Measurements from ENCODE around the gene TPCN1. TPM values are rescaled to one million over a fixed set of nuclear protein-coding genes. Genes with fewer than 3 reads are reported as not detected.

Gene TPCN1
- polyA plus RNA-seq, 3 donors = 31.2 to 50.5 (median 34.4) TPM

DNA sequence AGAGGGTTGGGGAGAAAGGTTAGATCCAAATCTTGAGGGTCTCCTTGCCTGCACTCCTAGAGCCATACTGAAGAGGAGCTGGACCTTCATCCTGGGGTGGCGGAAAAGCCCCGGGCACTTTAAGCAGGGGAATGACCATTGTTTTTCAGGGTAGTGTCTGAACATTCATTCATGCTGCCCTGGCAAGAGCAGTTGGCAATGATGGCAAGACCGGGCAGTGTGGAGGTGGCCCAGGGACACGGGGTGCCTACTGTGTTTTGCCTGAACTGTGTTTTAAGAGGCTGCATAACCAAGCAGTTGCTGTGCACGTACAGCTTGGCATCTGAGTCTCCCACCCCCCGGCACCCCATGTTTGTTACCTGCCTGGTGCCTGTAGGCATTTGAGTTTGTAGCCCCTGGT lies 14.7 kb downstream of the TPCN1 start:
- no peak for DNase-seq (ENCODE audit: extremely low read depth in 1 of 11, low read depth in 9 of 11, low spot score in 4 of 11)

DNA sequence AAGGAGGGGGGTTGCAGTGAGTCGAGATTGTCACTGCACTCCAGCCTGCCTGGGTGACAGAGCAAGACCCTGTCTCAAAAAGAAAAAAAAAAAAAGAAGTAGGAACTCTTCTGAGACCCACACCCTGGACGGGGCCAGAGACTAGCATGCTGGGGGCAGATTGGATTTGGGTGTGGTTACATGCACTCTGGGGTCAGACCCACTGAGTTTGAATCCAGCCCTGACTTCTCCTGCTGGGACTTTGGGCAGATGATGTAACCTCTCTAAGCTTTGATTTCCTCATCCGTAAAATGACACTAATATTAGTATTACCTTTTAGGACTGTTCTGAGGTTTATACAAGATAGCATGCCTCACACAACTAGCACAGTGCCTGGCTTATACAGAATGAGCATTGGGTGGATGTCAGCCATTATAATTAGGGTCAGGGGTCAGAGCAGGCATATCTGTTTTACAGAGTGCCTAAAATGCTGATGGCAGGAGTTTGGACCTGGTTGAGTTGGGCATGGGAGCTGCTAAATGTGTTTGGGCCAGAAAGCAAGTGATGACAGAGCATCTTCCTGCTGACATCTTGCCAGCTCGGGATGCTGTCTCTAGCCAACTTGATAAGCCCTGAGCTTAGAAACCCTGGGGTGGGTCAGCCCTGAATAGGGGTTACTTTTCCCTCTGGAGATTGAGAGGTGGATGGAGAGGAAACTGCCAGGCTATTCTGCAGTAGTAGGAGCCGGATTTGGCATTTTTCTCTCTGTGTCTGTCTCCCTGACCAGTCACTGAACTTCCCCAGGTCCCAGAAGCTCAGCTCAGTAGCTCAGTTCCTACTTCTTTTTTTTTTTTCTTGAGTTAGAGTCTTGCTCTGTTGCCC lies 15.5 kb downstream of the TPCN1 start:
- DNase-seq (ENCODE audit: extremely low read depth in 1 of 11, low read depth in 9 of 11, low spot score in 4 of 11) = no peak

DNA sequence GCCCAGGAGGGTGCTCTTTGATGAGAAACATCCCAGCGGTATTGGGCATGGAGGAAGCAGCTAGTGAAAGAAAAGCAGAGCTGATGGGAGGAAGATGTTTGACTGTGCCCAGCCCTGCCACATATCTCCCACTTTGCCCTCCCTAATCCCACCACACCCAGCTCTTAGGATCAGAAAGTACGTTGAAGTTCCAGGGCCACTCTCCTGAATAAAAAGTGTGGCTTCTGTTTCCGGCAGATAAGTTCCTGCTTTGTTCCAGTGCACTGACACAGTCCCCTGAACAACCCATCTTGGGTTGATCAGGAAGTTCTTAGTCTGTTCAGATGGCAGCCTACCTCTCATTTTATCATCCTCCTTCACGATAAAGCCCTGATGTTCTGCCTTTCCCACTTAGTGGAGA lies 16.5 kb downstream of the TPCN1 start:
- DNase-seq (ENCODE audit: extremely low read depth in 1 of 11, low read depth in 9 of 11, low spot score in 4 of 11) = no peak

DNA sequence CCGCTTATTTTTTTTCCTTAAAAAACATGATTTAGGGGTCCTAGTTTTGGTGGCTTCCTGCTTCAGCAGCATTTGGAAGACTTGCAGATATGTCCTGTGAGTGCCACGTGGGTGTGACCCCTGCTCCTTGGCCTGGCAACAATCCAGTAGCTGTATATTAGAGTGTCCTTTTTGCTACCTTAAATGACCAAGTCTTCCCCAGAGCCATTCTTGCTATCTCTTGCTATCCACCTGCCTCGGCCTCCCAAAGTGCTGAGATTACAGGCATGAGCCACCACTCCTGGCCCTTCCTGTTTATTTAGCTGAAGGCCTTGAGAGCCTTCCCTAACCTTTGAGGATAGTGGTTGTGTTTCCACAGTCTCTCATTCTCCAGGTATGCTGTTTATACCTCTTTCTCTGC lies 17.0 kb downstream of the TPCN1 start:
- DNase-seq (ENCODE audit: extremely low read depth in 1 of 11, low read depth in 9 of 11, low spot score in 4 of 11) = no peak

DNA sequence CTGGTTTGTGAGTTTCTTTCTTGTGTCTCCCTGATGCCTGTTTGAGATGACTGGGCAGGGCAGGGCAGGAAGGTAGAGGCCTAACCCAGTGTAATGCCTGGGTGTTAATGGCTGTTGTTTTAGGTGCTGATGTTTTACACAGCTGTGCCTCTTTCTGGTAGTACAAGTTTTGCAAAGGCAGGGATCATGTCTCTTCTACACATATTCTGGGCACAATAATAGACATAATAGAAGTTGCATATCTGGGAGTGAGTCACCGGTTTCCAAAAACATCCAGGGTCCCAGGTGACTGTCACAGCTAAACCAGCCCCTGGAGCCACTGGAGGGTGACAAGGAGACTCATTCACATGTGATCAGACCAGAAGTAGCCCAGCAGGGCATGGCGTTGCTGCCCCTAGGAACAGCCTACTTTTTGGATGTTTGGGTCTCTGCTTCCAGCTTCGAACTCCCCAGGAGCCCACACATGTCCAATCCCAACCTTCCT lies 18.1 kb downstream of the TPCN1 start:
- DNase-seq (ENCODE audit: extremely low read depth in 1 of 11, low read depth in 9 of 11, low spot score in 4 of 11) = no peak

DNA sequence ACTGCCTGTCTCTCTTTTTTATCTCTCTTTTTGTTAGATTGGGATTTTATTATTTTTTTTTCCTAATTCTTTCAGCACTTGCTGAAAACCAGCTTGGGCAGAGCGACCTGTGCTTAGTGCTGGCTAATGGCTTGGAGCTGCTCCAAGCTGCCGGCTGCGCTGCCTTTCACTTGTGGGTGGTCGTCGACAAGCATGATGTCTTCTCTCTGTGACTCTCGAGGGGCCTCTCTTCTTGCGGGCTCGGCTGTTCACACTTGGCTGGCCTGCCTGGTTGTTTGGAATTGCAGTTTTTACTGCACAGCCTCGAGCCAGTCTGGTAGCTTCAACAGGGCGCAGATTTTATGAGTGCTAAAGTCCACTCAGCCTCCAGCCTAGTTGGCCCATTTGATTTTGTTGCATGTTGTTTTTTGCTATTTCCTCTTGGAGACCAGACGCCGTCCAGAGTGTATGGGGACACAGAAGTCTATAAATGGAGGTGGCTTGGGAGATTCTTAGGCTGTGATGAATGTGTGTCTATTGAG lies 18.6 kb downstream of the TPCN1 start:
- peak in 1 of 11 donors; percentile 51 for DNase-seq (ENCODE audit: extremely low read depth in 1 of 11, low read depth in 9 of 11, low spot score in 4 of 11)

DNA sequence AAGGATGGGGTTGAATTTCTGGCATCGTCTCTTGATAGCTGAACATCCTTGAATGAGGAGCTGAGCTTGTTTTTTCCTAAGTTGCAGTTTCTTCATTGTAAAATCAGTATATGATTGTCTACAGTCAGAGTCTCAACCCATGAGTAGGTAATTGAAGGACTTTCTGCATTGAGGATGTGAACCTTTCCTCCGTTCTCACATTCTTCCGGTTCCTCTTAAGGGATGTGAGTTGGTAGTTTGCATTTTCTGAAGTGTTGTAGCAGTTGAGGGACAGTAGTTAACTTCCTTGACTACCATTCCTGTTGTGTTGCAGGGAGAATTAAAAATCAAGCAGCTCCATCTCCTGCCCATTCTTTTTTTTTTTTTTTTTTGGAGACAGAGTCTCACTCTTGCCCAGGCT lies 19.1 kb downstream of the TPCN1 start:
- no peak for DNase-seq (ENCODE audit: extremely low read depth in 1 of 11, low read depth in 9 of 11, low spot score in 4 of 11)

DNA sequence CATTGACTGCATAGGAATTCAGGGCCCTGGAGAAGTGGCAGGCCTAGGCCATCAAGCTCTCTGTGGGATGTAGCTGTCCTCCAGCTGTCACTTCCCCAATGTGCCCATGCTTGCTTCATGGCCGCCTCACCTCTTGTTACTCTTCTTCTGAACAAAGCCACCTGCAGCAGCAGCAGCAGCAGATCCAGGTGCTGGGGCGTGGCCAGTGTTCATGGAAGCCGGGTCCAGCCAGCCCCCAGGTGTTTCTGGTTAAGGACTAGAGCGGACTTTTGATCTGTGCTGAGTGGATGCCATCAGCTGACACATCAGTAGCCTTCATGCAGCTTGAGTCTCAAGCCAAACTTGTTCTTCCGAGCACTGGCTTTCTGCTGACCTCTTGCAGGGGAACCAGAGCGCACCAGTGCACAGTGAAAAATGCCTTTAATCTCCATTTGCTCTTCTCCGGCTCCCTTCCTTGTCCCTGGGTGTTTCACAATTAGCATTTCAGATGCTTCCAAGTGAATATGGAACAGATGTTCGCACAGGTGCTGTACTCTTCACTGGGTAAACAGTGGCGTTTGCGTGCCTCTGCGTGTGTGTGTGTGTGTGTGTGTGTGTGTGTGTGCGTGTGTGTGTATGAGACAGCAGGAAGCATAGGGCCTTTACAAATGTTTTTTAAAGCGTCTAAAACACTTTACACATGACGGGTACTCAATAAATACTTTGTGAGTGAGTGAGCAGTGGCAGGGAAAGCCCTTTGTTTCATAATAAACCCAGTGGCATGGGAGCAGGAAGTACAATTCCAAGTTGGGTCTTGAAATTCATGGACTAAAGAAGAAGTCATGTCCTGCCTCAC lies 20.1 kb downstream of the TPCN1 start:
- DNase-seq (ENCODE audit: extremely low read depth in 1 of 11, low read depth in 9 of 11, low spot score in 4 of 11) = no peak

DNA sequence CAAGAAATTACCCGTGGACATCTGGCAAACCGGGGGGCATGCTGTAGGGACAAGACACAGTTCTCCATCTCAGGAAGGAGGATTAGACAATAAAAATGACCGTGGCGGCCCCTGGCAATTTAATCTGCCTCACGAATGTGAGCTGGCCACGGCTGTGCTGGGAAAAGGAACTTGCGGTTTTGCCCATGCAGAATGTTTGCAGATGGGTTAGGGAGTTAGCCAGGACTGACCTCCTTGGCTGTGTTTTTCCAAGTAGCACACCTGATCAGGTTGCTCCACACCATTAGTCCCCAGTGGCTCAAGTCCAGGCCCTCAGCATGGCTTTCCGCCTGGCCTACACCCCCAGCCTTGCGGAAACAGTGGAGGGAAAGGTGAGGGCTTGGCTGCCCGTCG lies 20.8 kb downstream of the TPCN1 start:
- DNase-seq (ENCODE audit: extremely low read depth in 1 of 11, low read depth in 9 of 11, low spot score in 4 of 11) = no peak

DNA sequence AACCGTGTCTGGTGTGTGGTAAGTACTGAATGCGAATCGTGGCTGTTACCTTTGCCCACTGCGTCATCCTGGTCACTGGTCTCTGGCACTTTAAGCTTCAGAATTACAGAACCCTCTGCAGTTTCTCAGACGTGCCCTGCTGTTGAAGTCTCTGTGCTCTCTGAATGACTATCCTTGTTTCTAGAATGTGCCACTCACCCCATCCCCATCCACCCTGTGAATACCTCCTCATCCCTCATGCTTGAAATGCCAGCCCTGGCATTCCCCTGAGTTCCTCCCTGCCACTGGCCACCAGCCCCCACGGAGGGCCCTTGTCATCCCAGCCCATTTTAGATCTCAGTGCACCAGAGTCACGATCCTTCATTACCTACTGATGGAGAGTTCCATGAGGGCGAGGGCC lies 21.3 kb downstream of the TPCN1 start:
- no peak for DNase-seq (ENCODE audit: extremely low read depth in 1 of 11, low read depth in 9 of 11, low spot score in 4 of 11)

DNA sequence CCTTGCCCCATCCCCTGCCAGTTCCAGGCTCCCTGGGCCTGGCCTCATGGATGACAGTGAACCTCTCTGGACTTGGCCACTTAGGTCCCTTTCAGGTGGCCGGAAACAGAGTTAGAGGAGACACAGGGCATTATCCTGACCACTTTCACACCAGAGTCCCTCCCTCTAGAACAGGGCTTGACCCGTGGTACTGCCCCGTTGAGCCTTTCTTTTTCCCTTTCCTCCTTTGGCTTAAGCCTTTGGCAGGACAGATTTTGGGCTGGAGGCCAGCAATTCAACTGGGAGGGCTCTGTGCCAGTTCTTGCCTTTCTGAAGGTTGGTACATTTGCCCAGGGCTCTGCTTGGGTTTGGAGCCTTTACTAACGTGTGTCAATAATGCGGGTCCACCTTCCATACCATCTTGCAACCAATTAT lies 22.8 kb downstream of the TPCN1 start:
- no peak for DNase-seq (ENCODE audit: extremely low read depth in 1 of 11, low read depth in 9 of 11, low spot score in 4 of 11)

DNA sequence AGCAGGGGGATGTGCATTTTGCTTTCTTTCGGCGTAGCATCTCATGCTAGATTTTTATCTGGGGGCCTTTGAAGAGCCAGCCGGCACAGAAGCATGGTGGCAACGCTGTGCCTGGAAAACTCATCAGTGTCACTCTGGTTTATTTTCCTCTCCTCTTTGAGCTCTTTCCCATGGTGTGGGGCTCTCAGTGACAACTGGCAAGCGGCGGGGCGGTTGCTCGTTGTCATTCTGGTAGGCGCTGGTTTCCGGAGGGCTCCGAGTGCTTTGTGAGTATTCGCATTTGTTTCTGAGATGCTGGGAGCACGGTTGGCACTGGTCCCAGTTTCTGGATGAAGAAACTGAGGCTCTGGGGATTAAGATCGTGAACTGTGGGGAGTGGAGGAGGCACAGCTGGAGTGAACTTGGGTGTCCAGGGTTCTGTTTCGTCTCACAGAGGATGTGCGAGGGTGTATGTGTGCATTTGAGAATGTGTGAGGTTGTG lies 23.3 kb downstream of the TPCN1 start:
- no peak for DNase-seq (ENCODE audit: extremely low read depth in 1 of 11, low read depth in 9 of 11, low spot score in 4 of 11)

DNA sequence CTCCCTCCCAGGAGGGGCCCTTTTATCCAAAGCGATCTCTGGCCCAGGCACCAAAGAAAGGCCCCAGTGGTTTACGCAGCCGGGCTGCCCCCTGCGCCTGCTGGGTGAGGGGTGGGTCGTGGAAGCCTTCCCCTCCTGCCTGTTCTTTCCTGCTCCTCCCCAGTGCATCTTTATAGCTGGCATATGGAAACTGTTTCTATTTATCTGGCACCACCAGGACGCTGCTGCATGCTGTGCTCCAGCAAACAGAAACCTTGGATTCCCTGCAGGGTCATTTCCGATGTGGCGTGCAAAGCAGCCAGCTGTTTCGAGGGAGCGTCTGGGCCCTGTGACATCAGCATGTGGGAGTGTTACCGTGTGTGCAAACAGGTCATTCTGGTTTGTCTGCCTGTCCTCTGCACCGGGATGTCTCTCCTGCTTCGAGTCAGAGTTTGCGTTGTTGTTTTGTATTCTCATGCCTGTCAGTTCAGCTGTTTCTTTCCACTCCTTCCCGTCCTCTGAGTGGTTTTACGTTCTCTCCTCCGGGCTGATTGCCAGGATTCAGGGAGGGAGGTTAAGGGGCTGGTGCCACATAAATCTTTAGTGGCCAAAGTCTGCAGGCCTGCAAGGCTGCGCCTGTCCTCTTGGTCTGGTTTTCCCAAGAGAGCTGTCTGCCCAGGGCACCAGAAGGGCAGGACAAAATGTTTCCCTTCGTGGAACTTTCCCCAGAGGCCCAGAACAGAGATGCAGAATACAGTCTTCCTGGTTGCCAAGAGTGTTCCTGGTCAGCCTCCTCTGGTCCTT lies 24.6 kb downstream of the TPCN1 start:
- peak; percentile 83 to 91 (median 87) for DNase-seq (ENCODE audit: extremely low read depth in 1 of 11, low read depth in 9 of 11, low spot score in 4 of 11)

DNA sequence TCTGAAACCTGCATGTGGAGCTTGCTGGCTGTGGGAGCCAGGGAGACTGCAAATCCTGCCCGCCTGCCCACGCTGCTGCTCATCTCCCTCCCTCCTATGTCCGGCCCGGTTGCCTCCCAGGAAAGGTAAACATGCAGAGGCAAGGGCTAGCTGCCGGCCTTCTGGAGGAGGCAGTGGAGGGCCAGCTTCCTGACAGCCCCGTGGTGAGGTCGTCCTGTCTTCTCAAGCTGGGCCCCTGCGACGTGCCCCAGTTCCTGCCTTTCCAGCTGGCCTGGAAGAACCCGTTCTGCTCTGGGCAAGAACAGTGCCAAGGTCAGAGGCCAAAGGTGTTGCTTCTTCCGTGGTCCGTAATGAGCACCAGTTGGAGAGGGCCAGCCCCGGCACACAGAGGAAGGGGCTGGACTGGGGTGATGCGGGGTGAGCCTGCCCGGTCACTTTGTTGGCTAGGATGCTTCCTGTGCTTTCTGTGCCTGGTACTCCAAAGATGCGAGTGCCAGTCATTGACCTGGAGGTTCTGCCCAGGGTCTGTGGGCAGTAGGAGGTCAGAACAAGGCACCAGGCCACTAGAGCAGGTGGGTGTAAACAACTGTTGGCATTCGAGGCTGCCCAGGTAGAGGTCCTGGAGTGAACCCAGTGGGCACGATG lies 25.3 kb downstream of the TPCN1 start:
- peak in 1 of 11 donors; percentile 35 for DNase-seq (ENCODE audit: extremely low read depth in 1 of 11, low read depth in 9 of 11, low spot score in 4 of 11)

DNA sequence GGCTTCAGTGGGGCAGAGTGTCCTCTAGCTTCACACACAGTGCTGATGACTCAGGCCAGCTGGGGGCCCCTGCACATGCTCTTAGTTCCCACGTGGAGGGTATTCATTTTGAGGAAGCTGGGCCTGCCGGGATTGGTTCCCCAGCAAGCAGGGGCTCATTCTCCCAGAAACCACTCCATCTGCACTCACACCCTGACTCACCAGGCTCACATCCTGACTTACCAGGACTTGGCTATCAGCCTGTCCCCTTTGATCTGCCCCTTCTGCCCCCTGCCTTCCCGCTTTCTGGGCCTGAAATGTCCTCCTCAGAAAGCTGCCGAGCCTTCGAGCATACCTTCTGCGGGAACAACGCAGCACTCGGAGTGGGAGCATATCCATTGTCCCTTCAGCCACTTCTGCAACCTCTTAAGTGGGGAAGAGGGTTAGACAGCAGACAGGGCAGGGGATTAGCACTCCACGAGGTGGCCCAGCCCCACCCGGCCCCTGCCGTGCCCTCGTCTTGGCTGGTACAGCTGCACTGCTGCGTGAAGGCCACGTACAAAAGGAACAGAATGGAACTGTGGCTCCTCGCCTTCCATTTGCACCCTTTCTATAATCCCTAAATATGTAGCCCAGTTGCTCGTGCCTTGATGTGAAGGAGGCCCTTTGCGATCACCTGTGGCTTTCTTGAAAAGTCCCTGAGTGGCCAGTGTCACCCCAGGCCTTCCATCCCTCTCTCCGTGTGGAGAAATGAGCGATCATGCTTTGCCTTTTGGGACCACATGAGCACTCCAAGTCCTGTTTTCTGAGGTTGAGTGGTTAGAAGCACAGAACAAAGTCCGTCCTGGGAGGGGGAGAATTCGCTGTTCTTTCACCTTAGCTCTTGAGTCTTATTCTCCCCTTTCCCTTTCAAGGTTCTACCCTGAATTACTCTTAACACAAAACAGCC lies 26.1 kb downstream of the TPCN1 start:
- no peak for DNase-seq (ENCODE audit: extremely low read depth in 1 of 11, low read depth in 9 of 11, low spot score in 4 of 11)

DNA sequence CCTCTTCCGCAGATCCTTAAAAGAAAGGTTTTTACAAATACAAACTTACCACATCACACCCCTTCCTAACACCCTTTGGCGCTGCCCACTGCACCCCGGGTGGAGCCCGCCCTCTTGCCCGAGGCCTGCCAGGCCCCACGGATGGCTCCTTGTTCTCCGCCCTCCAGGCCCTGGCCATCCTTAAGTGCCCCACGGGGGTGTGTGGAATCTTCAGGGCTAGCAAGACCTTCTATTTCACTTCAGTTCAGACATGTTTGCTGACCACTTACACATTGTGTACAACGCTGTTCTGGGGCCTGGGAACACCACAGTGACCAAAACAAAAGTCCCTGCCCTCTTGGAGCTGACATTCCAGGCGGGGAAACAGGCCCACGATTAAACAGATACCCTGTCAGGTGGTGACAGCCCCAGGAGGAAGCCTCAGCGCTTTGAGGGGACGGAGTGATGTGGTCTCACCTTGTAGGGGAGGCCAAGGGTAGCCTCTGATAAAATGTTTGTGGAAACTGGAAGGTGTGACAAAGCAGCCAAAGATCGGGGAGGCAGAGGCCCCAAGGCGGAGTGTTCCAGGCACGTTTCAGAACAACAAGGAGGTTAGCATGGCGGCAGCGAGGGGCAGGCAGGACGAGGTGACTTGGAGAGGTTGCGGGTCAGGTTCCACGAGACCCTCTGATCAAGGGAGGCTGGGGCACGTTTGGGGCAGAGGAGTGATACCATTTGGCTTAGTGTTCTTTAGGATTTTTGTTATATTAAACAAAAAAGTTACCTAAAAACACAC lies 27.0 kb downstream of the TPCN1 start:
- DNase-seq (ENCODE audit: extremely low read depth in 1 of 11, low read depth in 9 of 11, low spot score in 4 of 11) = no peak
